ENCODE measurements around the gene CNOT2. TPM values are rescaled to one million over a fixed set of nuclear protein-coding genes. Genes with fewer than 3 reads are reported as not detected.
"Not testable (repeated sequence)": the region's sequence is repeated elsewhere in the genome, so short reads cannot be mapped to it uniquely, and the experiment has no call there.

Gene CNOT2
- total RNA-seq, 2 donors from 2014 or later, result 78.2 to 78.3 TPM

DNA sequence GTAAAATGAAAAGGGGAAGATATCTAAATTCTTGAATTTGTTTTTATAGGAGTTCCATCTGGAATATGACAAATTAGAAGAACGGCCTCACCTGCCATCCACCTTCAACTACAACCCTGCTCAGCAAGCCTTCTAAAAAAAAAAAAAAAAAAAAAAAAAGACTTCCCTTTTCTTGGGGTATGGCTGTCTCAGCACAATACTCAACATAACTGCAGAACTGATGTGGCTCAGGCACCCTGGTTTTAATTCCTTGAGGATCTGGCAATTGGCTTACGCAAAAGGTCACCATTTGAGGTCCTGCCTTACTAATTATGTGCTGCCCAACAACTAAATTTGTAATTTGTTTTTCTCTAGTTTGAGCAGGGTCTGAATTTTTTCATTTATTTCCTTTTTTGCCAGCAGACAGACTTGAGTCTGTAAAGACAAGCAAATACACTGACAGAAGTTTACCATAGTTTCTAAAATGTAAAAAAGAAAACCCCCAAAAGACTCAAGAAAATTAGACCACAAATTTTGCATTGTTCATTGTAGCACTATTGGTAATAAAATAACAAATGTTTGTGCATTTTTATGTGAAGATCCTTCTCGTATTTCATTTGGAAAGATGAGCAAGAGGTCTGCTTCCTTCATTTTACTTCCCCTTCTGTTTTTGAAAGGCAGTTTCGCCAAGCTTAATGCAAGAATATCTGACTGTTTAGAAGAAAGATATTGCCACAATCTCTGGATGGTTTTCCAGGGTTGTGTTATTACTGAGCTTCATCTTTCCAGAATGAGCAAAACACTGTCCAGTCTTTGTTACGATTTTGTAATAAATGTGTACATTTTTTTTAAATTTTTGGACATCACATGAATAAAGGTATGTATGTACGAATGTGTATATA, 110.8 kb downstream of the CNOT2 start:
- ATAC-seq, result no peak
- intact Hi-C loops (cut with DNase I, micrococcal nuclease), result loop anchor here in 1 of 2 donors (10.0 kb wide), 1 partner anchor 221 kb away; no protein-coding TSS in a partner anchor

DNA sequence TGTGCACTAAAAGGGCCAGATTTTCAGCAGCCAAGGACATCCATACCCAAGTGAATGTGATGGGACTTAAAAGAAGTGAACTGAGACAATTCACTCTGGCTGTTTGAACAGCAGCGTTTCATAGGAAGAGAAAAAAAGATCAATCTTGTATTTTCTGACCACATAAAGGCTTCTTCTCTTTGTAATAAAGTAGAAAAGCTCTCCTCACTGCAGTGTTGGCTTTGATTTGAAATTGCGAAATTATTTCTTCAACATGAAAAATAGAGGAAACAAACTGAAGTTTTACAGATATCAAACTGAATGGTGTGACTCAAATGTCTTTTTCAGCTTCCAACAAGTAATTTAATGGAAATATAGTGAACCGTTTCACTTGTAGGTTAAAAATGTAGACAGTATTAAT, 111.6 kb downstream of the CNOT2 start:
- ATAC-seq, result no peak
- DNase-seq, result no peak
- intact Hi-C loops (cut with DNase I, micrococcal nuclease), result loop anchor here in 1 of 2 donors (10.0 kb wide), 1 partner anchor 220 kb away; no protein-coding TSS in a partner anchor

More for the DNA sequence above, 110.8 kb downstream of the CNOT2 start:
- no peak for DNase-seq

DNA sequence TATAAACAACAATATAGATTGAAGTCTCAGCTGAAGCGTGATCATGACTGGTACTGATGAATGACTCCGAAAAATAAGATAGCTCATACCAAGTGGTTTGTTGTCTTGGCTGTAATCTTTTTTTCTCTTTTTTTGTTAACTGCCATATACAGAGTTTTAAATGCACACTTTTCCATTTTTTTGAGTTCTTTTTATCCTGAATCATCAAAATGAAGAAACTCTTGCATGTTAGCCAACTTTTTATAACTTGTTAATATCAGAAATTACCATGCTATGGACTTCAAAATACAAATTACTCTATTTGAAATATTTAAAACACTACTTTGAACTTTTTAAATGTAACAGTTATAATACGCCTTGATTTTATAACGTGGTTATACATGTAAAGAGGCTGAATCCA, 112.7 kb downstream of the CNOT2 start:
- intact Hi-C loops (cut with DNase I, micrococcal nuclease), result loop anchor here in 1 of 2 donors (10.0 kb wide), 1 partner anchor 219 kb away; no protein-coding TSS in a partner anchor
- ATAC-seq, result no peak

GRCh38 chr12:70359458-70360197, 116.4 kb downstream of the CNOT2 start:
- DNase-seq, result no peak
- ATAC-seq, result no peak
- intact Hi-C loops (cut with DNase I, micrococcal nuclease), result loop anchor here in 1 of 2 donors (10.0 kb wide), 1 partner anchor 215 kb away; no protein-coding TSS in a partner anchor

More for the DNA sequence above, 112.7 kb downstream of the CNOT2 start:
- DNase-seq, result no peak

- ATAC-seq (no peak), DNase-seq (no peak)
- intact Hi-C loops (cut with DNase I, micrococcal nuclease), result no loop called here
Observed at GRCh38 chr12:70360218-70360617, 117.0 kb downstream of the CNOT2 start.

DNA sequence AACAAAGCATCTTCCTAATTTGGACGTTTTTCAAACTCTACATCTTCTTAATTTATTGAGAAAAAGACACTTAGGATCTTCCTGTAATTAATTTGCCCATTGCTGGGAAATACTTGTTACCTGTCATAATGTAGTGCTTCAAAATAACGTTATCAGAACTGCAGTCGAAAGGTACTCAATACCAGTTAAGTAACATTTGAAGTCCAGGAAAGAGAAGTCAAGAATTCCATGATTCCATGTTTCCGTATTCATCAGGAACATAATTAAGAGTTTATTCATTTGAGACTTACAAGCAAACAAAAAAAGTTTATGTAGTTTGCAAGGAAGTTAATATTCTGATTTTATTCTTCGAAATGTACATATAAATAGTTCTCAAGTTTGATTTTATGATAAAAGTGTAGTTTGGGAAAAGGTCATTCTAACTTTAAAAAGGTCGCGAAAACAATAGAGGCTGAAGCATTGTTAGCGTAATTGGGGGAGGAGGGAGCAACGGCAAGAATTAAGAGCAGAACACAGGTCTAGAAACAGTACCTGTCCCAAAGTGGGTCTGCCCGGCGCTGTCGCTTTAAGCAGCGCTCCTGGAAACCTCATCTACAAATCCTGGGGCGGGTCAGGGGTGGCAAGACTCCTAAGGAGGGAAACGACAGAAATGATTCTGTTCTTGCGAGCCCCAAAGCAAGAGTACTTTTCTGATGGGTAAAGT, 121.6 kb downstream of the CNOT2 start:
- ATAC-seq, result no peak
- intact Hi-C loops (cut with DNase I, micrococcal nuclease), result no loop called here

DNA sequence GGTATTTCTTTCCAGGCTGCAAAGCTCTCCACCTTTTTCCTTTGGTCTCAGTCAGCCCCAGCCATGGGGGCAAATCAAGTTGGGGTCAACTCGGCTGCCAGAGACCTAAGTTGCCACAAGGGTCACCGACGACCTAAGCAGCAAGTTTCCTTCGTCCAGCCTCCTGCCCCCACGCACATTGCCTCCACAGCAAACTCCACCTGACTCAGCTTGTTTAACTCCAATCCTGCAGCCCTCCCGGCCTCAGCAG, 122.1 kb downstream of the CNOT2 start:
- no peak for DNase-seq
- intact Hi-C loops (cut with DNase I, micrococcal nuclease), result no loop called here

More for the DNA sequence above, 121.6 kb downstream of the CNOT2 start:
- no peak for DNase-seq

DNA sequence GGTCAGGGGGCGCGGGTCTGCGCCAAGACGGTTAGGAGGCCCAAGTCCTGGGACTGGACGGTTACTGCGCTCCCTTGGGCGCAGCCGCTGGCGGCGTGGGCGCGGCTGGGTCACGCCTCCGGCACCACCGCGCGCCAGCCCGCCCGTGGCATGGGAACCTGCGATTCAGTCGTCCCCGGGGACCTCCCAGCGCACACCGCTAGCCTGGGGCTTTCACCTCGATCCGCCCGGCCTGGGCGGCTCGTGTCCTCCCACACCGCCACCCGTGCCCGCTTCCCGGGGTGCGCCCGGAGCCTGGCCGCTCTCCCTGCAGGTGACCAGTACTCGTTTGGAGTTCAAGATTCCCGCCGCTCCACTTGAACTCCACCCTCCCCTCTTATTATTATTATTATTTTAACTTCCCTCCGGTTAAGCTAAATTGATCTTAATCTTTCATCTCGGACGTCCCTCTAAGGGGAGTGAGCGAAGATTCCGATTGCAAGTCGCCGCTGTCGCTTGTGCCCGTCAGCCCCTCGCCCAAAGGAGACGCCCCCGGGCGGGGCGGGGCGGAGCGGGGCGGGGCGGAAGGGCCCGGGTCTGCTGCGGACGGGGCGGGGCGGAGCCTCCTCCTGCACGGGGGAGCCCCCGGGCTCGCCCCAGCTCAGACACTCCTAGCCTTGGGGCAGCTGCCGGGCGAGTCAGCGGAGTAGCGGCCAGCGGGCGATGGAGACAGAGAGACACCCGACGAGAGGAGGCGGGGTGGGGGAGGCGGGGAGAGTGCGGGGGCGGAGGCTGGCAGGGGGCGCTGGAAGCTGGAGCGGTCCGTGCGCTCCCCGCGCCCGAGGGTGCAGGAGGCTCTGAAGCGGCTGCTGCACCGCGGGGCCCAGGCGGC, 122.7 kb downstream of the CNOT2 start, which contains the start of gene KCNMB4:
Gene KCNMB4, plus strand, starts transcription at position 643 of the 871 bp plus-strand sequence. CDS start 445 bp downstream, outside the sequence.
- intact Hi-C loops (cut with DNase I, micrococcal nuclease), result no loop called here
- DNase-seq, result peak; percentile 58 to 65
- ATAC-seq, result peak; percentile 79

More for the DNA sequence above, 122.1 kb downstream of the CNOT2 start:
- ATAC-seq, result no peak

DNA sequence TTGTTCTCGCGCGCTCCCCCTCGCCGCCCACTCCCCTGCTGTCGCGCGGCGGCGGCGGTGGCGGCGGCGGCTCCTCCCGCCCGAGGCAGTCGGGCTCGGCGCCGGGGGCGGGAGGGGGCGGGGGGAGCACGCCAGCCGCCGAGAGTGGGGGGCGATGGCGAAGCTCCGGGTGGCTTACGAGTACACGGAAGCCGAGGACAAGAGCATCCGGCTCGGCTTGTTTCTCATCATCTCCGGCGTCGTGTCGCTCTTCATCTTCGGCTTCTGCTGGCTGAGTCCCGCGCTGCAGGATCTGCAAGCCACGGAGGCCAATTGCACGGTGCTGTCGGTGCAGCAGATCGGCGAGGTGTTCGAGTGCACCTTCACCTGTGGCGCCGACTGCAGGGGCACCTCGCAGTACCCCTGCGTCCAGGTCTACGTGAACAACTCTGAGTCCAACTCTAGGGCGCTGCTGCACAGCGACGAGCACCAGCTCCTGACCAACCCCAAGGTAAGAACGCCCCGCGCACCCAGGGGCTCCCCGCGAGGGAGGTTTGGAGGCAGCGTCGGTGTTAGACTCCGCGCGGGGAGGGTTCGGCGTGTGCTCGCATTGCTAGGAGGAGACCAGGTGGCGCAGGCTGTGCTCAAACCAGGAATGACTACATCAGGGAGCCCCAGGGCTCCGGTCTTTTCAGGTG, 123.5 kb downstream of the CNOT2 start:
- intact Hi-C loops (cut with DNase I, micrococcal nuclease), result no loop called here
- DNase-seq, result peak; percentile 32 to 50
- peak; percentile 35 for ATAC-seq

DNA sequence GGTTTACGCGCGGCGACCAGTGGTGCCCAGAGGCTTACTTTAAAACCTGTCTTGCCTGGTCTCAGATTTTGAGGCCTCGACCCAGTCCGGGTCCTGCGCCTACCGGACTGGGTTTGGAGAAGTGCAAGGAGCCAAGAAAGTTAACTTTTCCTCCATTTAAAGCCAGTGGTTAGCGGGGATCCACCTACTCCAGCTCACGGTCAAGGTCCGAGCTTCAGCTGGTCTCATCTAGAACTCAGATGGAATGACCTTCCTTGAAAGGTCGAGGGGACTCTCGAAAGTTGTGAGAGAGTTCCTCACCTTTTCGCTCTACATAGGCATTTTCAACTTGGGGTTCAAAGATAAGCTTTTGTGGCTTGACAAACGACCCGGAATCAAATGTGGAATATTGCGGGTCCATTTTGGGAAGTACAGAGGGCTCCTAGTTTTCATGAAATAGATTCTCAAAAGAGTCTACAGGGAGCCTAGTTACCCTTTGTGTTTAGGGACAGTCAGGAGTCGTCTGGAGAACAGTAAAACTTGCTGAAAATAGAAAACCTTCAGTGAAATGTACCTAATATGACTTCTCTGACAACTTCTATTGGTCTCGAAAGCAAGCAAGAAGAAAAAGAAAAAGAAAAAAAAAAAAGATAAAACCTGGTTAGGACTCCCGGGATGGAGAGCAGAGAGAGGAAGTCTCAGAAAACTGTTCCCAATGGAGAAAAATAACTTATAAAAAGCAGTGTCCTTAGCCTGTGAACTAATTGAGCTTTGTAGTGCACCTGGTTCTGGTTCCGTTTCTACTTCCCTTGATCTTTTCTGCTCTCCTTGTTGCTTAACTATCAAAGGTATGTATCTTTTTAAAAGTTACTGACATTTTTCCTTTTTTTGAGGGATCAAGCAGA, 124.3 kb downstream of the CNOT2 start:
- ATAC-seq (peak; percentile 18), DNase-seq (peak in 1 of 2 donors; percentile 24)
- intact Hi-C loops (cut with DNase I, micrococcal nuclease), result no loop called here

- ATAC-seq (no peak), DNase-seq (no peak)
- intact Hi-C loops (cut with DNase I, micrococcal nuclease), result no loop called here
Observed at GRCh38 chr12:70372881-70373280, 129.6 kb downstream of the CNOT2 start.

- intact Hi-C loops (cut with DNase I, micrococcal nuclease), result no loop called here
- ATAC-seq, result no peak
- no peak for DNase-seq
Observed at GRCh38 chr12:70379846-70380245, 136.6 kb downstream of the CNOT2 start.

DNA sequence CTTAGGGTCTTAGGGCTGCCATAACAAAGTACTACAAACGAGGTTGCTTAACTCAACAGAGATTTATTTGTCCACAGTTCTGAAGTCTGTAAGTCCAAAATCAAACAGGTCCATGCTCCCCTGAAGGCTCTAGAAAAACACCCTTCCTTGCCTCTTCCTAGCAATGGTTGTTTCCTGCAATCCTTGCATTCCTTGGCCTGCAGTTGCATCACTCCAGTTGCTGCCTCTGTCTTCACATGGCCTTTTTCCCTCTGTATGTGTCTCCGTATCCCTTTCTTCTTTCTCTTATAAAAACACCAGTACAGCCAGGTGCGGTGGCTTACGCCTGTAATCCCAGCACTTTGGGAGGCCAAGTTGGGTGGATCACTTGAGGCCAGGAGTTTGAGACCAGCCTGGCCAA, 140.3 kb downstream of the CNOT2 start:
- ATAC-seq (no peak), DNase-seq (no peak)
- intact Hi-C loops (cut with DNase I, micrococcal nuclease), result no loop called here

DNA sequence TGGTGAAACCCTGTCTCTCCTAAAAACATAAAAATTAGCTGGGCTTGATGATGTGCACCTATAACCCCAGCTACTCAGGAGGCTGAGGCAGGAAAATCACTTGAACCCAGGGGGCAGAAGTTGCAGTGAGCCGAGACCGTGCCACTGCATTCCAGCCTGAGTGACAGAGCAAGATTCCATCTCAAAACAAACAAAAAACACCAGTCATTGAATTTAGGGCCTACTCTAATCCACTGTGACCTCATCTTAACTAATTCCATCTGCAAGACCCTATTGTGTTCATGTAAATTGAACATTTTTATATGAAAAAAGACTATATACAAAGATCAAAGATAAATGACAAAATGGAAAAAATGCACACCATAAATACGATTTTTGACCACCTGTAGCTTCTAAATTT, 140.7 kb downstream of the CNOT2 start:
- no peak for DNase-seq
- intact Hi-C loops (cut with DNase I, micrococcal nuclease), result no loop called here
- no peak for ATAC-seq

DNA sequence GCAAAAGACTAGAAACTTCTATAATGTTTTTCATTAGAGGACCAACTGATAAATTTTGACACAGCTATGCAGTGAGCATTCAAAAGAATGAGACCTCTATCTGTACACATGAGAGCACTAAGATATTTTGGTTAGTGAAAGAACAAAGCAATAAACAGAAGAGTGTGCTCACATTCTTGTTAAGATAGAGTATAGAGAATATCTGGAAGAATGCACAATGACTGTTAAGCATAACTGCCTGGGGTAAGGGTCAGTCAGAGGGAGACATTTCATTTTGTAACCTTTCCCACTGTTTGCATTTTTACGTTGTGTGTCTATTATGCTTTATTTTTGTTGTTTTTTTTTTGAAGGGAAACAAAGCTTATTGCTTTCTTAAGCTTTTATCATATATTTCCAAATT, 143.5 kb downstream of the CNOT2 start:
- DNase-seq (no peak), ATAC-seq (no peak)
- intact Hi-C loops (cut with DNase I, micrococcal nuclease), result no loop called here

GRCh38 chr12:70389678-70390077, 146.4 kb downstream of the CNOT2 start:
- intact Hi-C loops (cut with DNase I, micrococcal nuclease), result no loop called here
- ATAC-seq (no peak), DNase-seq (no peak)

DNA sequence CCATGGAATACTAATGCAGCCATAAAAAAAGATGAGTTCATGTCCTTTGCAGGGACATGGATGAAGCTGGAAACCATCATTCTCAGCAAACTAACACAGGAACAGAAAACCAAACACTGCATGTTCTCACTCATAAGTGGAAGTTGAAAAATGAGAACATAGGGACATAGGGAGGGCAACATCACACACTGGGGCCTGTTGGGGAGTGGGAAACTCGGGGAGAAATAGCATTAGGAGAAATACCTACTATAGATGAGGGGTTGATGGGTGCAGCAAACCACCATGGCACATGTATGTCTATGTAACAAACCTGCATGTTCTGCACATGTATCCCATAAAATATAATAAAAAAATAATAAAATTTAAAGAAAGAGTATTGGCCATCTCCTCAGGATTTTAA, 149.4 kb downstream of the CNOT2 start:
- intact Hi-C loops (cut with DNase I, micrococcal nuclease); ATAC-seq; DNase-seq: not testable (repeated sequence)
